Esophagus muscularis mucosa (tissue), 4 donors: Measurements from ENCODE around the gene CACNB4.

Source experiments
- EP300 ChIP-seq: sonication (generic); formaldehyde crosslinking; IDR thresholded peaks from one replicate; pipeline ENCODE4 v1.6.1; 2017; ENCODE audit warnings: antibody characterized with exemption
- POLR2A ChIP-seq: fragments of 450-650 bp; IDR thresholded peaks from one replicate; pipeline ENCODE4 v1.6.1; 2017; ENCODE audit warnings: antibody characterized with exemption, moderate library complexity, mild to moderate bottlenecking, low read depth
- POLR2AphosphoS5 ChIP-seq, 2 donors: sonication (generic); formaldehyde crosslinking; IDR thresholded peaks; one replicate each; pipeline ENCODE4 v1.6.1; 2017; ENCODE audit warnings: antibody characterized with exemption in 2 of 2
- TF ChIP-seq, protein P1 (sequence below), 3 experiments: fragments of 200-600 bp in 2 of 3; fragments of 450-650 bp in 1 of 3; sonication (generic) in 2 of 3; IDR thresholded peaks; one replicate each; pipeline ENCODE4 v1.5.1; 2017 to 2019; ENCODE audit warnings: antibody characterized with exemption in 3 of 3, mild to moderate bottlenecking in 2 of 3, moderate library complexity in 1 of 3

- TF ChIP-seq POLR2A (no peak), POLR2AphosphoS5 (IDR thresholded peaks at IDR 0.05) (no peak), EP300 (no peak)
- TF ChIP-seq, protein P1, sequence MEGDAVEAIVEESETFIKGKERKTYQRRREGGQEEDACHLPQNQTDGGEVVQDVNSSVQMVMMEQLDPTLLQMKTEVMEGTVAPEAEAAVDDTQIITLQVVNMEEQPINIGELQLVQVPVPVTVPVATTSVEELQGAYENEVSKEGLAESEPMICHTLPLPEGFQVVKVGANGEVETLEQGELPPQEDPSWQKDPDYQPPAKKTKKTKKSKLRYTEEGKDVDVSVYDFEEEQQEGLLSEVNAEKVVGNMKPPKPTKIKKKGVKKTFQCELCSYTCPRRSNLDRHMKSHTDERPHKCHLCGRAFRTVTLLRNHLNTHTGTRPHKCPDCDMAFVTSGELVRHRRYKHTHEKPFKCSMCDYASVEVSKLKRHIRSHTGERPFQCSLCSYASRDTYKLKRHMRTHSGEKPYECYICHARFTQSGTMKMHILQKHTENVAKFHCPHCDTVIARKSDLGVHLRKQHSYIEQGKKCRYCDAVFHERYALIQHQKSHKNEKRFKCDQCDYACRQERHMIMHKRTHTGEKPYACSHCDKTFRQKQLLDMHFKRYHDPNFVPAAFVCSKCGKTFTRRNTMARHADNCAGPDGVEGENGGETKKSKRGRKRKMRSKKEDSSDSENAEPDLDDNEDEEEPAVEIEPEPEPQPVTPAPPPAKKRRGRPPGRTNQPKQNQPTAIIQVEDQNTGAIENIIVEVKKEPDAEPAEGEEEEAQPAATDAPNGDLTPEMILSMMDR (IDR thresholded peaks at IDR 0.05), result no peak
These were observed 35.8 kb upstream of the CACNB4 start for GRCh38 chr2:152134488-152135280.
